Endodermal cell (in vitro differentiated cells): ENCODE data around the gene CHML. TPM values are rescaled to one million over a fixed set of nuclear protein-coding genes. Genes with fewer than 3 reads are reported as not detected.

Source experiments
- DNase-seq: peaks from one replicate; pipeline ENCODE4 v3.0.0-alpha.2; 2017
- H3K27ac ChIP-seq: 2 replicates; pipeline ENCODE4 v1.5.1; 2013; ENCODE audit warnings: mild to moderate bottlenecking, low read depth, low read length, moderate library complexity
- H3K27me3 ChIP-seq: 2 replicates; pipeline ENCODE4 v1.6.1; 2013; ENCODE audit warnings: mild to moderate bottlenecking, low read length, moderate library complexity; ENCODE audit not compliant: insufficient read depth, control insufficient read depth, poor library complexity, severe bottlenecking
- H3K36me3 ChIP-seq: 2 replicates; pipeline ENCODE4 v1.7.0; 2013; ENCODE audit warnings: mild to moderate bottlenecking, low read length, moderate library complexity; ENCODE audit not compliant: control insufficient read depth, insufficient read depth
- H3K4me1 ChIP-seq: one replicate; pipeline ENCODE4 v1.7.0; 2013; ENCODE audit warnings: low read length; ENCODE audit not compliant: control insufficient read depth, insufficient read depth
- H3K4me3 ChIP-seq: 2 replicates; pipeline ENCODE4 v1.5.1; 2013; ENCODE audit warnings: mild to moderate bottlenecking, low read length, moderate library complexity
- H3K9ac ChIP-seq: 2 replicates; pipeline ENCODE4 v1.6.1; 2013; ENCODE audit warnings: mild to moderate bottlenecking, low read length, moderate library complexity; ENCODE audit not compliant: poor library complexity, severe bottlenecking; ENCODE audit errors: extremely low read depth
- H3K9me3 ChIP-seq: 2 replicates; pipeline ENCODE4 v1.6.1; 2013; ENCODE audit warnings: mild to moderate bottlenecking, low read length, moderate library complexity; ENCODE audit not compliant: control insufficient read depth
- H3K27ac Mint-ChIP-seq: 2 replicates; pipeline ENCODE4 v1.8.0; 2020; ENCODE audit warnings: mixed read lengths
- H3K27me3 Mint-ChIP-seq: 2 replicates; pipeline ENCODE4 v1.8.0; 2021; ENCODE audit warnings: mild to moderate bottlenecking, mixed read lengths; ENCODE audit not compliant: insufficient read depth
- H3K36me3 Mint-ChIP-seq: 2 replicates; pipeline ENCODE4 v1.8.0; 2020; ENCODE audit warnings: low read depth, mixed read lengths
- H3K4me1 Mint-ChIP-seq: 2 replicates; pipeline ENCODE4 v1.8.0; 2020; ENCODE audit warnings: mixed read lengths
- H3K4me3 Mint-ChIP-seq: 2 replicates; pipeline ENCODE4 v1.8.0; 2020; ENCODE audit warnings: mild to moderate bottlenecking, moderate library complexity, mixed read lengths
- H3K9me3 Mint-ChIP-seq: 2 replicates; pipeline ENCODE4 v1.8.0; 2020; ENCODE audit warnings: mild to moderate bottlenecking, mixed read lengths
- WGBS, 2 experiments: methylation state at CpG; one replicate each; pipeline versions ENCODE4 v1.1.5 to v1.1.7; 2013; ENCODE audit warnings: missing lambda C conversion rate in 2 of 2, mixed read lengths in 1 of 2; ENCODE audit not compliant: insufficient coverage in 1 of 2, insufficient read length in 1 of 2; 5-methylcytosine and 5-hydroxymethylcytosine counted together
- total RNA-seq, 2 donors: library from RNA; stranded (reverse); fragmentation: NEBNext Ultra II Directional in 1 of 2; extraction: Animal tissue kit (Norgen Biotek cat#: 25700) in 1 of 2; gene quantifications; 2 replicates in 1 of 2; 3 replicates in 1 of 2; pipeline ENCODE4 v1.2.1, GENCODE V29; 2021
- TF ChIP-seq, protein P1 (sequence below): fragments of 200-600 bp; sonication (generic); conservative IDR thresholded peaks from 2 replicates; pipeline ENCODE4 v1.5.0; 2021; ENCODE audit warnings: antibody characterized with exemption, mild to moderate bottlenecking

Gene CHML
- total RNA-seq, 2 donors from 2014 or later = 16.4 to 28.5 TPM

DNA sequence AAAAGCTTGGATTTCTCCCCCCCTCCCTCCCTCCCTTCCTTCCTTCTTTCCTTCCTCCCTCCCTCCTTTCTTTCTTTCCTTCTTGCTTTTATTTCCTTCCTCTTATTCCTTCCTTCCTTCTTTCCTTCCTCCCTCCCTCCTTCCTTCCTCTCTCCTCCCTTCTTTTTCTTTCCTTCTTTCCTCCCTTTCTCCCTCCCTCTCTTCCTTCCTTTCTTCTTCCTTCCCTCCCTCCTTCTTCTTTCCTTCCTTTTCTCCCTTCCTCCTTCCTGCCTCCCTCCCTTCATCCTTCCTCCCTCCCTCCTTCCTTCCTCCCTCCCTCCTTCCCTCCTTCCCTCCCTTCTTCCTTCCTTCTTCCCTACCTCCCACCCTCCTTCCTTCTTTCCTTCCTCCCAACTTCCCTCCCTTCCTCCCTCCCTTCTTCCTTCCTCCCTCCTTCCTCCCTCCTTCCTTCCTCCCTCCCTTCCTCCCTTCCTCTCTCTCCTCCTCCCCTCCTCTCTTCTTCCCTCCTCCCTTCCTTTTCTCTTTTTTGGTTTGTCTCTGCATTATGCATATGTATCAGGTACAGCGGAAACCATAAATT is 34.7 kb upstream of the CHML start:
- Histone ChIP-seq H3K9me3 (no peaks in the 10 kb centered on the region), H3K4me3 (no peak overlapping the region), H3K9ac (no peak overlapping the region), H3K27me3 (peaks cover 94% of the 10 kb centered on the region), H3K4me1 (no peaks in the 10 kb centered on the region), H3K27ac (no peak overlapping the region), H3K36me3 (no peaks in the 10 kb centered on the region)
- H3K9me3 Mint-ChIP-seq = no peaks in the 10 kb centered on the region
- DNase-seq = no peak
- H3K4me1 Mint-ChIP-seq = no peaks in the 10 kb centered on the region
- H3K27ac Mint-ChIP-seq = no peak overlapping the region
- no CpG with 5 or more reads among the region's 1 CpG for WGBS, 2 experiments
- TF ChIP-seq, protein P1, sequence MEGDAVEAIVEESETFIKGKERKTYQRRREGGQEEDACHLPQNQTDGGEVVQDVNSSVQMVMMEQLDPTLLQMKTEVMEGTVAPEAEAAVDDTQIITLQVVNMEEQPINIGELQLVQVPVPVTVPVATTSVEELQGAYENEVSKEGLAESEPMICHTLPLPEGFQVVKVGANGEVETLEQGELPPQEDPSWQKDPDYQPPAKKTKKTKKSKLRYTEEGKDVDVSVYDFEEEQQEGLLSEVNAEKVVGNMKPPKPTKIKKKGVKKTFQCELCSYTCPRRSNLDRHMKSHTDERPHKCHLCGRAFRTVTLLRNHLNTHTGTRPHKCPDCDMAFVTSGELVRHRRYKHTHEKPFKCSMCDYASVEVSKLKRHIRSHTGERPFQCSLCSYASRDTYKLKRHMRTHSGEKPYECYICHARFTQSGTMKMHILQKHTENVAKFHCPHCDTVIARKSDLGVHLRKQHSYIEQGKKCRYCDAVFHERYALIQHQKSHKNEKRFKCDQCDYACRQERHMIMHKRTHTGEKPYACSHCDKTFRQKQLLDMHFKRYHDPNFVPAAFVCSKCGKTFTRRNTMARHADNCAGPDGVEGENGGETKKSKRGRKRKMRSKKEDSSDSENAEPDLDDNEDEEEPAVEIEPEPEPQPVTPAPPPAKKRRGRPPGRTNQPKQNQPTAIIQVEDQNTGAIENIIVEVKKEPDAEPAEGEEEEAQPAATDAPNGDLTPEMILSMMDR = no peak
- H3K36me3 Mint-ChIP-seq = no peaks in the 10 kb centered on the region
- no peak overlapping the region for H3K4me3 Mint-ChIP-seq
- H3K27me3 Mint-ChIP-seq = peaks cover 64% of the 10 kb centered on the region

DNA sequence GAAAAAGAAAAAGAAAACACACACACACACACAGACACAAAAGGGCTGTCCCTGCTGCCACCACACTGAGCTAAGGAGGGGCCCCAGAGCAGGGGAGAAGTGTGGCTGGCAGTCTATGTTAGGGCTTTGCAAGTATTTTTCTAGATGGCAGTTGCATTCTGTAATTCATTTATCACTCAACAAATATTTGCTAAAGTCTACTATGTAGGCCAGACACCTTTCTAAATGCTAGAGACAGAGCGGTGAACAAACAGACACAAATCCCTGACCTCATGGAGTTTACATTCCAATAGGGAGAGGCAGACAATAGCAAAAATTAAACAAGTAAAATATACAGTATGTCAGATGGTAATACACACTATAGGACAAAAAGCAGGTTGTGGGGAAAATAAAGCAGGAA is 32.1 kb upstream of the CHML start:
- no peak overlapping the region for H3K27ac ChIP-seq
- no peak overlapping the region for H3K9ac ChIP-seq
- H3K4me3 Mint-ChIP-seq = no peak overlapping the region
- peaks cover 5% of the 10 kb centered on the region for H3K9me3 Mint-ChIP-seq
- H3K27me3 ChIP-seq = peaks cover 94% of the 10 kb centered on the region
- no peak overlapping the region for H3K4me3 ChIP-seq
- 100% methylated on average over 1 of the region's 1 CpG; no CpG with 5 or more reads in 1 of the 2 experiments for WGBS, 2 experiments
- no peaks in the 10 kb centered on the region for H3K9me3 ChIP-seq
- peaks cover 74% of the 10 kb centered on the region for H3K27me3 Mint-ChIP-seq
- H3K27ac Mint-ChIP-seq = no peak overlapping the region
- DNase-seq = no peak
- H3K4me1 Mint-ChIP-seq = no peaks in the 10 kb centered on the region
- TF ChIP-seq, protein P1 = no peak
- H3K36me3 Mint-ChIP-seq = no peaks in the 10 kb centered on the region
- H3K36me3 ChIP-seq = no peaks in the 10 kb centered on the region
- H3K4me1 ChIP-seq = no peaks in the 10 kb centered on the region

DNA sequence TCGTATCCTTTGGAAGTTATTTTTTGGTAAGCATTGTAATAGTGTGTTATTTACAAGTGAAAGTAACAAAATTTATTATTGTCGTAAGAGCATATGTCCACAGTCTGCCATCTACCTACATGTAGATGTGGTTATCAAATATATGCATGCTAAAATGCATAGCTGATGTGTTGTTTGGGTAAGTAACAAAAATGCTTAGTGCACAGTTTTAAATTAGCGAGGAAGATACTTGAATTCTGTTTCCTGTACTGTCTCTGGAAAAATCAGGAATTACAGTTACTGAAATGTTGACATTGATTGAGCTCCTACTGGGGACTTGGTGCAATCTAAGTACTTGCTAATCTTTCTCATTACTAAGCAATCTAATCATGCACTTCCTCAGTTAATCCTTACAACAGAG is 26.2 kb upstream of the CHML start:
- Histone ChIP-seq H3K27me3 (peaks cover 93% of the 10 kb centered on the region), H3K9me3 (no peaks in the 10 kb centered on the region), H3K36me3 (no peaks in the 10 kb centered on the region), H3K9ac (no peak overlapping the region), H3K4me3 (no peak overlapping the region), H3K4me1 (no peaks in the 10 kb centered on the region), H3K27ac (no peak overlapping the region)
- H3K4me3 Mint-ChIP-seq = no peak overlapping the region
- peaks cover 5% of the 10 kb centered on the region for H3K9me3 Mint-ChIP-seq
- TF ChIP-seq, protein P1 = no peak
- no peaks in the 10 kb centered on the region for H3K36me3 Mint-ChIP-seq
- H3K27me3 Mint-ChIP-seq = peaks cover 68% of the 10 kb centered on the region
- H3K27ac Mint-ChIP-seq = no peak overlapping the region
- WGBS, 2 experiments = 91% methylated on average over 3 of the region's 3 CpGs; no CpG with 5 or more reads in 1 of the 2 experiments
- H3K4me1 Mint-ChIP-seq = peaks cover 4% of the 10 kb centered on the region
- no peak for DNase-seq
